Activated naive CD4-positive, alpha-beta T cell treated with Interleukin-2 at 50 U/mL for 16 hours (primary cell): Measurements from ENCODE around the gene TGM4.

Source experiments
- DNase-seq: peaks from one replicate; pipeline ENCODE4 v3.0.0-alpha.2; 2020

The TGM4 gene

DNA sequence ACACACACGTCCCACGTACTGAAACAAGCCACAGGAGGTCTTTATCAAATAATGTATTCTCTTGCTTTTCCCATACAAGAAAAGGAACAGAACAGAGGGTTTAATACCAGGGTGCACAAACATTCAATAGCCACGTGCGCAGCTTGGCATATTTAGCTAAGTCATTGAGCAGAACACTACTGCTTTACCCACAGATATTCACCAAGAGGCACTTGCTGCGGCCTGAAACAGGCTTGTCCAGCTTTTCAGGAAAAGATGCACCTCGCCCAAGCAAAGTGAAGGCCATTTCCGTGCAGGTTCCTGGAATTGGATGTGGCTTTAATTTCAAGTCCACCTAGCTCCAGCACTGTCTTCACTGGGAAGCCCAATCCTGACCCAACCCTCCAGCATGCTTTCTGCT lies 84.0 kb downstream of the TGM4 start:
- no peak for DNase-seq

DNA sequence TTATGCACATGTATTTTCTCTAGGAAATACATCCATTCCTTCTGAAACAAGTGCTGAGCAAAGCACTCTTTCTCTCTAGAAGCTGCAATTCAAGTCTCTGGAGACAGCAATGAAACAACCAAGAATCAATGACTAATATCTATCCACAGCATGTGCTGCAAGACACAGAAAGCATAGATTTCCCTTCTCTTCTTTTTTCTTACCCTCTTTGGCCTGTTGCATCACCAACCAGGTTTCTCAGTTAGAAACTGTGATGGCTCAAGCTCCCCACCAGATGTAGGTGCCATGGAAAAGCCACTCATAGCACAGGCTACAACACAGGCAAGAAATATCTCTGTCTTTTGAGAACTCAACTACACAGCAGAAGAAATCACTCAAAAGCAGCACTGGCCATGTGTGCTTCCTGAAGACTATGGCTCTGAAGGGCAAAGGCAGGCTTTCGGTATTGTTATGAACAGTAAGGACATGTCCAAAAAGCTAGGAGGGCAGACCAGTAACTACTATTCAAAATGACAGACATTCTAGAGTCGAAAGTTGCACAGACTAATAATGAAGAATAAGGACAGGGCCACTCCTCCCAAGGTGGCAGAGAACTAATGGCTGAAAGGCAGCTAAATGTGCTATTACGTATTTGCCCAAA lies 86.1 kb downstream of the TGM4 start:
- DNase-seq: no peak

DNA sequence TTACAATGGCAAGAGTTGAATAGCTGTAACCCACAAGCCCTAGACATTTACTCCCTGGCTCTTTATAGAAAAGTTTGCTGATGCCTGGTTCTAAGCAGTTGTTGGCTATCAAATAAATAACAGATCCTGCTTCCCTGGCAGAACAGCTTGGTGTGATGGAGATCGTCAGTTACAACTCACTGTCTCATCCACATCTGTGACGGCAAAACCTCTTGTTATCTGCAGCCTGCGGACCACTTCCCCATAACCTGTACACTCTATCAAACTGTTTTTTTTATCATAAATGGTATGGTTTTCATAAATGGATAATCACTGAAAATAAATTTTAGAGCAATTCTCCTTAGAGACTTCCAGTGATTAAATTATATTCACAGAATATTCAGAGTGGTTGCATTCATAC lies 87.5 kb downstream of the TGM4 start:
- no peak for DNase-seq

DNA sequence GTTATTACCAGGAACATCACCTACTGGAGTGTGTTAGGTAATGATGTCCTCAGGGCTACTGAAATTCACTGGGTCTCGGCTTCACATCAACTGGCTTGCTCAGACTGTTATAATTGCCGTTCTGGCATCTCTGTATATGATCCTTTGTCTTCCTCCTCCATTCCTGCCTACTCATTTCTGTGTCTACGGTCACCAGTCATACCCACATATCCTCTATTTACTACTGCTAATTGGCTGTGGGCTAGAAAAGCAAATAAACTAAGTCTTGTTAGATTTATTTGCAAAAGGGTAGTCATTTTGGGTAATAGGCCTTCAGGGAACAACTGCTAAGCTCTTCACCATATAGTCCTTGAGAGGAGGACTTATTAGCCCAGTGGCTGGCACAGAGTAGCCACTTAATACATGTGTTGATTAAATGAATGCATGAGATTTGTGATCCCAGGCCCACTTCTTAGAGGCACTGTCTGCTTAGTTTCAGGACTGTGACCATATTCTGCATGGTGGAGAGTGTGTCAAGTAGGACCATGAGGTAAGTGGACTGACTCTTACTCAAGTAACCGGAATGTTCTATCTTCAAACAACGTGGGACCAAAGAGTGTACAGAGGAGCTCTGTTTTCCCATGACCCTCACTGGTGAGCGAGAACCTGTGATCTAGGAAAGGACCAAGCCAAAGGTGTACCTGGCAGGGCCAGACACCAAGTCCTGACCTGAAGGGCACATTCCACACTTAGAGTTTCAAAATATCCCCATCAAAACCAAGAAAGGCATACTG lies 88.4 kb downstream of the TGM4 start:
- DNase-seq: no peak

DNA sequence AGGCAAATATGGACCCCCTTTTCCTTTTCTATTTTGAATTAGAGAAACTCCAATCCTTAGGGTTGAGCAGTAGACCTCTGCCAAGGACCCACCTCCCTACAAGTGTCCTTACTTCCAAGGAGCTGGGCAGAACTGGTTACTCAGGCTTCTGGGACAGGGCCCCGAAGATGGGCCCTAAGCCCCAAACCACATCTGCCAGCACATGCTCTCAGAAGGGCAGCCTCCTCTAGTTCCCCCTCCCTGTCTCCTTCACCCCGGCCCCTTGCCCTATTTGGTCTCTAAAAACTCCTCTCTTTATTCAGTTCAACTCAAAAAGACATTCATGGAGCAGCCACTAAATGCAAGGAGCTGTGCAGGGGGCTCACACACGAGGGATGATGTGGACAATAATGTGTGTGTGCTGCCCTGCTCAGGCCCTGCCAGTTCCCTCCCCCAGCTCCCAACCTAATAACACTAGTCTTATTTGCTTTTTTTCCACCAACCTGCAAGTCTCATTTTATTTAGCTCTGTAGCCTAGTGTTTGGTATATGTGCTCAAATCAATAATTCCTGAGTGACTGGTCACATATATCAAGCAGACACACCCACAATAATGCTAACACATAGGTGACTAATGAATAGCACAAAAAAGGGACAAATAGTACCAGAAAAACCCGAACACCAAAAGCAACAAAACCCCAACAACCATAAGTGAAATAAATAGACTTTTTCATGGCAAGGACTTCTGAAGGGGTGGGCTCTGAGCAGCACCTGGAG lies 89.3 kb downstream of the TGM4 start:
- no peak for DNase-seq
